HepG2 (cell line): Measurements from ENCODE around the gene TP53.

ENCODE experiments used
- KAT7 ChIP-seq: IDR thresholded peaks from 2 replicates; pipeline ENCODE4 v1.6.1; 2018; ENCODE audit warnings: borderline replicate concordance, missing compliant biosample characterization
- ZBTB39 ChIP-seq: sonication (generic); formaldehyde crosslinking; IDR thresholded peaks from 2 replicates; pipeline ENCODE4 v1.5.0; 2020; ENCODE audit warnings: missing genetic modification reagents
- ZNF12 ChIP-seq: sonication (generic); formaldehyde crosslinking; IDR thresholded peaks from 2 replicates; pipeline ENCODE4 v1.5.0; 2020; ENCODE audit warnings: missing genetic modification reagents
- ZNF781 ChIP-seq: sonication (generic); formaldehyde crosslinking; IDR thresholded peaks from 2 replicates; pipeline ENCODE4 v1.5.1; 2020; ENCODE audit warnings: borderline replicate concordance, mild to moderate bottlenecking, missing genetic modification reagents; ENCODE audit errors: not compliant biosample characterization

GRCh38 chr17:7707858-7708750 lies 20.8 kb upstream of the TP53 start:
- TF ChIP-seq KAT7: no peak
- TF ChIP-seq ZNF12 (CRISPR knock-in tag): no peak
- TF ChIP-seq ZBTB39 (CRISPR knock-in tag): no peak
- no peak for TF ChIP-seq ZNF781
